ENCODE results near the gene CITED2. TPM values are rescaled to one million over a fixed set of nuclear protein-coding genes. Genes with fewer than 3 reads are reported as not detected.
A peak's percentile ranks its signal among the peaks of the same experiment; 100 is the strongest.
"Not testable (repeated sequence)": the region's sequence is repeated elsewhere in the genome, so short reads cannot be mapped to it uniquely, and the experiment has no call there.

CITED2 gene
- polyA plus RNA-seq: 10 to 100 TPM; 11.1 to 36.3 (median 18.4) TPM

GRCh38 chr6:139374357-139375225, at the start of gene CITED2:
TSS of gene CITED2 (minus strand) at chr6:139374648. CDS start at chr6:139373944, 704 bp downstream.
- Mint-ChIP-seq H3K4me1 (peaks cover 50 to 73% of the 10 kb centered on the region in 2 donors), H3K27me3 (ENCODE audit: low read depth in 3 of 3) (peaks cover 12 to 22% (median 14%) of the 10 kb centered on the region in 3 donors), H3K27ac (peak within 1 kb of the TSS; percentile 93 to 99 (median 96)), H3K9me3 (no peaks in the 10 kb centered on the region), H3K4me3 (peak within 1 kb of the TSS; percentile 97 to 99 (median 98)), H3K36me3 (peaks cover 0 to 5% (median 4%) of the 10 kb centered on the region in 3 donors)
- peak; percentile 94 to 95 (median 94) for DNase-seq

GRCh38 chr6:139423037-139423703, 48.7 kb upstream of the CITED2 start:
- no peaks in the 10 kb centered on the region for H3K36me3 Mint-ChIP-seq

GRCh38 chr6:139422105-139423036, 47.9 kb upstream of the CITED2 start:
- Mint-ChIP-seq H3K4me1 (no peaks in the 10 kb centered on the region), H3K27me3 (ENCODE audit: low read depth in 3 of 3) (peaks cover 5% of the 10 kb centered on the region in 3 donors), H3K4me3 (no peak overlapping the region), H3K9me3 (no peaks in the 10 kb centered on the region), H3K36me3 (no peaks in the 10 kb centered on the region), H3K27ac (no peak overlapping the region)
- DNase-seq: no peak

More at GRCh38 chr6:139423037-139423703, 48.7 kb upstream of the CITED2 start:
- Mint-ChIP-seq H3K27ac (no peak overlapping the region), H3K9me3 (no peaks in the 10 kb centered on the region), H3K27me3 (ENCODE audit: low read depth in 3 of 3) (peaks cover 4 to 5% (median 5%) of the 10 kb centered on the region in 3 donors), H3K4me3 (no peak overlapping the region), H3K4me1 (no peaks in the 10 kb centered on the region)
- no peak for DNase-seq

- peaks cover 4 to 7% (median 5%) of the 10 kb centered on the region in 3 donors for H3K27me3 Mint-ChIP-seq (ENCODE audit: low read depth in 3 of 3)
- no peak overlapping the region for H3K4me3 Mint-ChIP-seq
- DNase-seq: no peak
- no peak overlapping the region for H3K27ac Mint-ChIP-seq
- no peaks in the 10 kb centered on the region for H3K36me3 Mint-ChIP-seq
- no peaks in the 10 kb centered on the region for H3K9me3 Mint-ChIP-seq
- no peaks in the 10 kb centered on the region for H3K4me1 Mint-ChIP-seq
These were observed 44.2 kb upstream of the CITED2 start for GRCh38 chr6:139418481-139419132.

- Mint-ChIP-seq H3K9me3 (no peaks in the 10 kb centered on the region), H3K4me3 (no peak overlapping the region), H3K27me3 (ENCODE audit: low read depth in 3 of 3) (peaks cover 4 to 8% (median 7%) of the 10 kb centered on the region in 3 donors), H3K27ac (no peak overlapping the region), H3K36me3 (no peaks in the 10 kb centered on the region), H3K4me1 (no peaks in the 10 kb centered on the region)
- DNase-seq: no peak
These were observed 41.7 kb upstream of the CITED2 start for GRCh38 chr6:139416146-139416545.

- Mint-ChIP-seq H3K4me1 (no peaks in the 10 kb centered on the region), H3K36me3 (no peaks in the 10 kb centered on the region), H3K9me3 (no peaks in the 10 kb centered on the region), H3K27ac (no peak overlapping the region), H3K4me3 (no peak overlapping the region), H3K27me3 (ENCODE audit: low read depth in 3 of 3) (peaks cover 4 to 8% (median 7%) of the 10 kb centered on the region in 3 donors)
- DNase-seq: no peak
These were observed 40.9 kb upstream of the CITED2 start for GRCh38 chr6:139415365-139415764.

- not testable (repeated sequence) for H3K4me3 Mint-ChIP-seq; H3K27ac Mint-ChIP-seq; H3K27me3 Mint-ChIP-seq (ENCODE audit: low read depth in 3 of 3); H3K36me3 Mint-ChIP-seq; H3K4me1 Mint-ChIP-seq; DNase-seq; H3K9me3 Mint-ChIP-seq
These were observed 37.7 kb upstream of the CITED2 start for GRCh38 chr6:139412103-139412502.

- peaks cover 0 to 3% (median 0%) of the 10 kb centered on the region in 6 donors for H3K9me3 Mint-ChIP-seq
- H3K4me3 Mint-ChIP-seq: no peak overlapping the region
- H3K27ac Mint-ChIP-seq: no peak overlapping the region
- H3K4me1 Mint-ChIP-seq: no peaks in the 10 kb centered on the region
- no peaks in the 10 kb centered on the region for H3K36me3 Mint-ChIP-seq
- DNase-seq: no peak
- peaks cover 2 to 8% (median 2%) of the 10 kb centered on the region in 3 donors for H3K27me3 Mint-ChIP-seq (ENCODE audit: low read depth in 3 of 3)
These were observed 34.6 kb upstream of the CITED2 start for GRCh38 chr6:139409026-139409425.

GRCh38 chr6:139407718-139408222, 33.3 kb upstream of the CITED2 start:
- H3K4me3 Mint-ChIP-seq: no peak overlapping the region
- peaks cover 2 to 3% (median 2%) of the 10 kb centered on the region in 3 donors for H3K27me3 Mint-ChIP-seq (ENCODE audit: low read depth in 3 of 3)
- DNase-seq: no peak
- peaks cover 0 to 3% (median 0%) of the 10 kb centered on the region in 6 donors for H3K9me3 Mint-ChIP-seq
- H3K36me3 Mint-ChIP-seq: no peaks in the 10 kb centered on the region
- no peak overlapping the region for H3K27ac Mint-ChIP-seq
- no peaks in the 10 kb centered on the region for H3K4me1 Mint-ChIP-seq

- Mint-ChIP-seq H3K4me3 (no peak overlapping the region), H3K27ac (no peak overlapping the region), H3K9me3 (peaks cover 0 to 3% (median 0%) of the 10 kb centered on the region in 6 donors), H3K4me1 (no peaks in the 10 kb centered on the region), H3K36me3 (no peaks in the 10 kb centered on the region), H3K27me3 (ENCODE audit: low read depth in 3 of 3) (peaks cover 0 to 3% (median 2%) of the 10 kb centered on the region in 3 donors)
- DNase-seq: no peak
These were observed 32.3 kb upstream of the CITED2 start for GRCh38 chr6:139406577-139407343.

- Mint-ChIP-seq H3K4me3 (no peak overlapping the region), H3K27ac (no peak overlapping the region), H3K27me3 (ENCODE audit: low read depth in 3 of 3) (peaks cover 0 to 8% (median 0%) of the 10 kb centered on the region in 3 donors)
These were observed 28.5 kb upstream of the CITED2 start for GRCh38 chr6:139402876-139403386.

GRCh38 chr6:139398658-139399057, 24.2 kb upstream of the CITED2 start:
- Mint-ChIP-seq H3K4me3 (no peak overlapping the region), H3K9me3 (no peaks in the 10 kb centered on the region), H3K27me3 (ENCODE audit: low read depth in 3 of 3) (peaks cover 0 to 6% (median 0%) of the 10 kb centered on the region in 3 donors), H3K27ac (no peak overlapping the region), H3K4me1 (no peaks in the 10 kb centered on the region), H3K36me3 (no peaks in the 10 kb centered on the region)
- no peak for DNase-seq

More at GRCh38 chr6:139402876-139403386, 28.5 kb upstream of the CITED2 start:
- Mint-ChIP-seq H3K4me1 (no peaks in the 10 kb centered on the region), H3K9me3 (peaks cover 0 to 3% (median 0%) of the 10 kb centered on the region in 6 donors), H3K36me3 (no peaks in the 10 kb centered on the region)
- no peak for DNase-seq
